Testis (tissue), 2 donors: ENCODE results near the gene TBC1D21.

ENCODE experiments used
- CTCF ChIP-seq, 3 experiments: fragments of 450-650 bp in 2 of 3; fragments of 200-600 bp in 1 of 3; sonication (generic) in 1 of 3; IDR thresholded peaks; one replicate each; pipeline ENCODE4 v1.5.1; 2016 to 2019; ENCODE audit warnings: antibody characterized with exemption in 3 of 3, mild to moderate bottlenecking in 2 of 3, moderate library complexity in 1 of 3
- POLR2A ChIP-seq: fragments of 450-650 bp; IDR thresholded peaks from one replicate; pipeline ENCODE4 v1.6.1; 2017; ENCODE audit warnings: antibody characterized with exemption, mild to moderate bottlenecking, moderate library complexity

GRCh38 chr15:73922186-73923151, 49.1 kb downstream of the TBC1D21 start:
- TF ChIP-seq CTCF (IDR thresholded peaks at IDR 0.05) (no peak), POLR2A (no peak)
